GM23338 (cell line): Measurements from ENCODE around the gene CENPO. TPM values are rescaled to one million over a fixed set of nuclear protein-coding genes. Genes with fewer than 3 reads are reported as not detected.

ENCODE experiments used
- ATAC-seq: fragments of 200-7000 bp; cut with Tn5 transposase; 3 replicates; pipeline ENCODE4 v1.9.1; 2020
- DNase-seq: peaks from one replicate; pipeline ENCODE4 v3.0.0-alpha.2; 2015; ENCODE audit warnings: low spot score
- H2AFZ ChIP-seq: fragments of 200-600 bp; sonication (generic); 2 replicates; pipeline ENCODE4 v1.8.0; 2016; ENCODE audit warnings: antibody characterized with exemption, mild to moderate bottlenecking, moderate library complexity
- H3F3A ChIP-seq: fragments of 200-600 bp; sonication (generic); replicated peaks from 2 replicates; pipeline ENCODE4 v1.8.0; 2017; ENCODE audit warnings: antibody characterized with exemption, mixed run types, low read depth
- H3K27ac ChIP-seq: fragments of 200-600 bp; sonication (generic); 2 replicates; pipeline ENCODE4 v1.6.1; 2016; ENCODE audit warnings: low read depth
- H3K27me3 ChIP-seq: fragments of 200-600 bp; sonication (generic); 2 replicates; pipeline ENCODE4 v1.8.0; 2016; ENCODE audit warnings: mild to moderate bottlenecking, mixed run types, moderate library complexity; ENCODE audit not compliant: insufficient read depth
- H3K36me3 ChIP-seq: fragments of 200-600 bp; sonication (generic); 2 replicates; pipeline ENCODE4 v1.8.0; 2016; ENCODE audit warnings: mild to moderate bottlenecking; ENCODE audit not compliant: insufficient read depth
- H3K4me1 ChIP-seq: fragments of 200-600 bp; sonication (generic); 2 replicates; pipeline ENCODE4 v1.8.0; 2016; ENCODE audit warnings: mild to moderate bottlenecking, moderate library complexity; ENCODE audit not compliant: insufficient read depth
- H3K4me2 ChIP-seq: fragments of 200-600 bp; sonication (generic); 2 replicates; pipeline ENCODE4 v1.7.1; 2017; ENCODE audit warnings: mixed run types
- H3K4me3 ChIP-seq: fragments of 200-600 bp; sonication (generic); 2 replicates; pipeline ENCODE4 v1.6.1; 2016; ENCODE audit warnings: mixed run types
- H3K79me2 ChIP-seq: fragments of 200-600 bp; sonication (generic); replicated peaks from 2 replicates; pipeline ENCODE4 v1.8.0; 2017; ENCODE audit warnings: mild to moderate bottlenecking; ENCODE audit not compliant: insufficient read depth
- H3K9me2 ChIP-seq: fragments of 200-600 bp; sonication (generic); 2 replicates; pipeline ENCODE4 v1.8.0; 2017; ENCODE audit not compliant: insufficient read depth
- H4K20me1 ChIP-seq: fragments of 200-600 bp; sonication (generic); replicated peaks from 2 replicates; pipeline ENCODE4 v1.8.0; 2017; ENCODE audit warnings: mild to moderate bottlenecking; ENCODE audit not compliant: insufficient read depth
- H3K27ac Mint-ChIP-seq: 2 replicates; pipeline ENCODE4 v1.8.0; 2020; ENCODE audit warnings: inconsistent platforms, mild to moderate bottlenecking, moderate library complexity, mixed read lengths
- H3K27me3 Mint-ChIP-seq: 3 replicates; pipeline ENCODE4 v1.8.0; 2022; ENCODE audit warnings: low read depth, mild to moderate bottlenecking, moderate library complexity, mixed read lengths, inconsistent platforms; ENCODE audit not compliant: insufficient read depth, poor library complexity
- H3K36me3 Mint-ChIP-seq: 3 replicates; pipeline ENCODE4 v1.8.0; 2021; ENCODE audit warnings: low read depth, mild to moderate bottlenecking, inconsistent platforms, moderate library complexity, mixed read lengths
- H3K4me1 Mint-ChIP-seq: 3 replicates; pipeline ENCODE4 v1.8.0; 2020; ENCODE audit warnings: mild to moderate bottlenecking, inconsistent platforms, mixed read lengths
- H3K4me3 Mint-ChIP-seq: 3 replicates; pipeline ENCODE4 v1.8.0; 2021; ENCODE audit warnings: moderate library complexity, mild to moderate bottlenecking, inconsistent platforms, mixed read lengths
- H3K9me3 Mint-ChIP-seq: 3 replicates; pipeline ENCODE4 v1.8.0; 2020; ENCODE audit warnings: moderate library complexity, mild to moderate bottlenecking, inconsistent platforms, mixed read lengths
- EZH2 ChIP-seq: fragments of 200-600 bp; sonication (generic); IDR thresholded peaks from one replicate; pipeline ENCODE4 v1.8.0; 2017; ENCODE audit warnings: antibody characterized with exemption, mild to moderate bottlenecking, low read depth; ENCODE audit not compliant: unreplicated experiment
- EZH2phosphoT487 ChIP-seq: fragments of 200-600 bp; sonication (generic); IDR thresholded peaks from one replicate; pipeline ENCODE4 v1.8.1; 2018; ENCODE audit warnings: antibody characterized with exemption; ENCODE audit not compliant: unreplicated experiment
- JUNB ChIP-seq: IDR thresholded peaks from one replicate; pipeline ENCODE4 v1.6.1; 2016; ENCODE audit warnings: antibody characterized with exemption; ENCODE audit not compliant: unreplicated experiment
- NANOG ChIP-seq: IDR thresholded peaks from 2 replicates; pipeline ENCODE4 v1.6.1; 2016; ENCODE audit warnings: antibody characterized with exemption, borderline replicate concordance
- POLR2AphosphoS5 ChIP-seq: IDR thresholded peaks from 2 replicates; pipeline ENCODE4 v1.6.1; 2016; ENCODE audit warnings: antibody characterized with exemption, low read depth
- ZNF331 ChIP-seq: fragments of 250-450 bp; sonication (Bioruptor Pico); IDR thresholded peaks from 2 replicates; pipeline ENCODE4 v1.5.0; 2020; ENCODE audit warnings: low read depth, mild to moderate bottlenecking, moderate library complexity
- ZNF462 ChIP-seq: fragments of 250-450 bp; sonication (Bioruptor Pico); IDR thresholded peaks from 2 replicates; pipeline ENCODE4 v1.5.0; 2020; ENCODE audit warnings: mild to moderate bottlenecking, moderate library complexity
- polyA plus RNA-seq: library from polyadenylated mRNA; unstranded; fragments of >200 nt; fragmentation: Nextera tagmentation; extraction: Ambion mirVana; gene quantifications from 2 replicates; pipeline ENCODE4 v1.2.1, GENCODE V29; 2016
- total RNA-seq: library from RNA; depleted of rRNA; stranded (reverse); fragments of >200 nt; shearing (Covaris generic); gene quantifications from 2 replicates; pipeline ENCODE4 v1.2.3, GENCODE V29; 2014

The CENPO gene
- total and polyA plus RNA-seq, 2 experiments from 2014 or later: 27.0 to 44.7 TPM

DNA sequence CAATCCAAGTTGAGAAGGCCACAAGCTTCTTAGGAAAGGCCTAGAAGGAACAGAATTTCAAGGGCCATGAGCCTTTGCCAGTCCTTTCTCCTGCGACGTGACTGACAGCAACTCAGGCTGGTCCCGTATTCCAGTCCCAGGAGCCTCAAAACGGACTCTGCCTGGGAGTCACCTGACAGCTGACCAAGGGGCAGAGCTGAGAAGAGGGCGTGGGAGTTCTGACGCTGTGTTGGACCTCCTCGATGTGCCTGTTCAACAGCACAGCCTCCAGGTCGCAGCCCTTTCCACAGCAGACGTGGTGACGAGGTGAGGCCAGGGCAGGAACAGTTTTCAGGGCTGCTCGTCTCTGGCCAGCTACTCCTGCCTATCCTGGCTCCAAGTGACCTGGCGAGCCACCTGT lies 37.6 kb downstream of the CENPO start (continued):
- TF ChIP-seq ZNF462 (no peak), POLR2AphosphoS5 (no peak), EZH2 (no peak), EZH2phosphoT487 (no peak), ZNF331 (CRISPR knock-in tag) (no peak)

DNA sequence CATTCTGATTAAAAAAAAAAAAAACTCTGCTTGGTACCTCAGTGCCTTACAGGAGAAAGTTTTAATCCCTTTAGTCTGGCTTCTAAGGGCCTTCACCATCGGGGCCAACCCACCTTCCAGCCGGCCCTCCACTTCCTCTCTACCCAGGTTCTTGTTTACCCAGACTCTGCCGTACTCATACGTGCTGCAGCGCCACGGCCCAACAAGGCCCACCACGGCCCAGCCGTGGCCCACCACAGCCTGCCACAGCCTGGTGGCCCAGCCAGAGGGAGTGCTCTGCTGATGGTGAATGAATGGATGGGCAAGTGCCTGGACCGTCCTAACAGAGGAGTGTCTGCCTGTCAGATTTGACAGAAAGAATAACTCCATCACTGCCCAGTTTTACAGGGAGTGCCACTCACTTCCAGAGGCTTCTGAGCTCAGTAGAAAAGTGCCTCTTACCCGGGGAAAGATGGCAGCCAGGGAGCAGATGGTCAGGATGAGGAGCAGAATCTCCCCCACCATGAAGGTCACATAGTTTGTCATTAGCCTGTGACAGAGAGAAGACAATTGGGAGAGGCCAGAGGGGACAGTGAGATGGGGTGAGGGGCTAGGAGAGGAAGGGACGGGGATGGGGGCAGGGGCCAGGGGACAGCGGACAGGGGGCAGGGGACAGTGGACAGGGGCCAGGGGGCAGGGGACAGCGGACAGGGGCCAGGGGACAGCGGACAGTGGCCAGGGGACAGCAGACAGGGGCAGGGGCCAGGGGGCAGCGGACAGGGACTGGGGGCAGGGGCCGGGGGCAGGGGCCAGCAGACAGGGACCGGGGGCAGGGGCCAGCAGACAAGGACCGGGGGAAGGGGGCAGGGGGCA lies 38.2 kb downstream of the CENPO start:
- Histone ChIP-seq H3K27ac (no peak overlapping the region), H3K27me3 (no peaks in the 10 kb centered on the region), H2AFZ (no peak overlapping the region), H3F3A (peaks cover 6% of the 10 kb centered on the region; the same call in 1 of the 2 replicates), H3K9me2 (no peaks in the 10 kb centered on the region), H4K20me1 (no peaks in the 10 kb centered on the region; the same call in 1 of the 2 replicates), H3K79me2 (no peaks in the 10 kb centered on the region), H3K4me1 (0 out of 2 replicates have a peak, but pooled peaks cover 6% of the 10 kb centered on the region), H3K4me2 (no peak overlapping the region), H3K4me3 (no peak overlapping the region), H3K36me3 (no peaks in the 10 kb centered on the region)
- Mint-ChIP-seq H3K9me3 (no peaks in the 10 kb centered on the region), H3K27ac (peak overlapping the region; percentile 47; the same call in 1 of the 2 replicates), H3K4me3 (no peak overlapping the region), H3K36me3 (peaks cover 50% of the 10 kb centered on the region), H3K27me3 (peaks cover 13% of the 10 kb centered on the region), H3K4me1 (peaks cover 33% of the 10 kb centered on the region)
- DNase-seq (no peak), ATAC-seq (no peak)
- no peak for TF ChIP-seq JUNB
- TF ChIP-seq POLR2AphosphoS5: no peak
- TF ChIP-seq NANOG: no peak
- no peak for TF ChIP-seq ZNF462
- no peak for TF ChIP-seq EZH2
